PC-3 (cell line): Measurements from ENCODE around the gene EBP. TPM values are rescaled to one million over a fixed set of nuclear protein-coding genes. Genes with fewer than 3 reads are reported as not detected.
A peak's percentile ranks its signal among the peaks of the same experiment; 100 is the strongest.

ENCODE experiments used
- ATAC-seq: fragments of 200-7000 bp; cut with Tn5 transposase; 2 replicates; pipeline ENCODE4 v1.9.1; 2020; ENCODE audit warnings: mild to moderate bottlenecking, moderate library complexity
- BruUV-seq: library from RNA; stranded (reverse); fragments of 400-500 nt; replicated peaks from 2 replicates; lab custom pipeline; 2021; lab: Mats Ljungman, UMichigan
- CTCF ChIA-PET: fragments of 300-600 bp; sonication (Branson Sonifier 250); formaldehyde crosslinking; loops from one replicate; lab custom pipeline; 2022; ENCODE audit warnings: antibody characterized with exemption; lab: Charles Lee
- POLR2A ChIA-PET: fragments of 300-600 bp; sonication (Branson Sonifier 250); formaldehyde crosslinking; loops from one replicate; lab custom pipeline; 2022; ENCODE audit warnings: antibody characterized with exemption; ENCODE audit not compliant: unreplicated experiment; lab: Charles Lee
- DNase-seq: peaks from one replicate; pipeline ENCODE4 v3.0.0-alpha.2; 2015
- H2AFZ ChIP-seq: fragments of 300-600 bp; sonication (generic); 2 replicates; pipeline ENCODE4 v1.6.0; 2016; ENCODE audit warnings: antibody characterized with exemption, low read length
- H3F3A ChIP-seq: fragments of 300-600 bp; sonication (generic); one replicate; pipeline ENCODE4 v1.6.0; 2017; ENCODE audit warnings: antibody characterized with exemption, low read length, control low read depth, mild to moderate bottlenecking; ENCODE audit not compliant: unreplicated experiment
- H3K27ac ChIP-seq: fragments of 300-600 bp; sonication (generic); 2 replicates; pipeline ENCODE4 v1.5.1; 2016; ENCODE audit warnings: mild to moderate bottlenecking, low read length
- H3K27me3 ChIP-seq: fragments of 300-600 bp; sonication (generic); 2 replicates; pipeline ENCODE4 v1.6.1; 2016; ENCODE audit warnings: low read length, mixed read lengths
- H3K36me3 ChIP-seq: fragments of 300-600 bp; sonication (generic); 2 replicates; pipeline ENCODE4 v1.6.1; 2016; ENCODE audit warnings: low read depth, mixed run types, low read length, mixed read lengths
- H3K4me1 ChIP-seq: fragments of 300-600 bp; sonication (generic); 2 replicates; pipeline ENCODE4 v1.5.1; 2016; ENCODE audit warnings: low read length; ENCODE audit not compliant: insufficient read depth
- H3K4me2 ChIP-seq: fragments of 300-600 bp; sonication (generic); 2 replicates; pipeline ENCODE4 v1.6.0; 2016; ENCODE audit warnings: low read length
- H3K4me3 ChIP-seq: fragments of 300-600 bp; sonication (generic); 2 replicates; pipeline ENCODE4 v1.5.1; 2016; ENCODE audit warnings: mild to moderate bottlenecking, low read length, mixed read lengths
- H3K79me2 ChIP-seq: fragments of 300-600 bp; sonication (generic); 2 replicates; pipeline ENCODE4 v1.6.1; 2017; ENCODE audit warnings: low read length, mixed read lengths
- H3K9ac ChIP-seq: fragments of 300-600 bp; sonication (generic); 2 replicates; pipeline ENCODE4 v1.6.0; 2016; ENCODE audit warnings: mild to moderate bottlenecking, low read length
- H3K9me2 ChIP-seq: fragments of 300-600 bp; sonication (generic); replicated peaks from 2 replicates; pipeline ENCODE4 v1.6.1; 2016; ENCODE audit warnings: mixed run types, low read length, mixed read lengths
- H3K9me3 ChIP-seq: fragments of 300-600 bp; sonication (generic); 2 replicates; pipeline ENCODE4 v1.6.1; 2016; ENCODE audit warnings: low read length, mixed read lengths
- H4K20me1 ChIP-seq: fragments of 300-600 bp; sonication (generic); 2 replicates; pipeline ENCODE4 v1.6.1; 2016; ENCODE audit warnings: low read length, mixed read lengths
- EZH2 ChIP-seq: fragments of 300-600 bp; sonication (generic); IDR thresholded peaks from one replicate; pipeline ENCODE4 v1.6.1; 2017; ENCODE audit warnings: antibody characterized with exemption, mild to moderate bottlenecking, low read length; ENCODE audit not compliant: unreplicated experiment
- EZH2phosphoT487 ChIP-seq: fragments of 300-600 bp; sonication (generic); IDR thresholded peaks from 2 replicates; pipeline ENCODE4 v1.6.1; 2018; ENCODE audit warnings: mild to moderate bottlenecking, antibody characterized with exemption, low read length, borderline replicate concordance
- intact Hi-C: fragments of 100-400 bp; cut with micrococcal nuclease; formaldehyde crosslinking; loops from 2 replicates; pipeline ENCODE4 v1.9.0; 2023
- total RNA-seq: library from RNA; depleted of rRNA; stranded (reverse); fragments of >200 nt; gene quantifications from 2 replicates; pipeline ENCODE4 v1.2.3, GENCODE V29; 2014
- TF ChIP-seq, protein P1 (sequence below): fragments of 300-600 bp; sonication (generic); conservative IDR thresholded peaks from 2 replicates; pipeline ENCODE4 v1.5.1; 2017; ENCODE audit warnings: antibody characterized with exemption, low read depth, mild to moderate bottlenecking, low read length

Gene EBP
- total RNA-seq, 1 experiment from 2014 or later = 307 TPM

- ChIA-PET CTCF (interaction anchor here (0.7 kb wide), 1 partner anchor 19 kb away, joined by 7 read pairs; no protein-coding TSS in a partner anchor), POLR2A (interaction anchor here (0.6 kb wide), 1 partner anchor 10 kb away, joined by 3 read pairs; no protein-coding TSS in a partner anchor)
- Histone ChIP-seq H3K27ac (peak overlapping the region; percentile 6; the same call in 1 of the 2 replicates), H3K79me2 (peaks cover 21% of the 10 kb centered on the region), H4K20me1 (no peaks in the 10 kb centered on the region), H2AFZ (peak overlapping the region; percentile 96), H3K27me3 (no peaks in the 10 kb centered on the region), H3K36me3 (no peaks in the 10 kb centered on the region; the same call in 1 of the 2 replicates), H3K9me3 (no peaks in the 10 kb centered on the region), H3K4me2 (peak overlapping the region; percentile 77), H3K4me1 (peaks cover 9% of the 10 kb centered on the region), H3K9me2 (no peaks in the 10 kb centered on the region), H3F3A (no peaks in the 10 kb centered on the region), H3K9ac (peak overlapping the region; percentile 88), H3K4me3 (peak overlapping the region; percentile 84)
- TF ChIP-seq EZH2phosphoT487 = no peak
- TF ChIP-seq, protein P1, sequence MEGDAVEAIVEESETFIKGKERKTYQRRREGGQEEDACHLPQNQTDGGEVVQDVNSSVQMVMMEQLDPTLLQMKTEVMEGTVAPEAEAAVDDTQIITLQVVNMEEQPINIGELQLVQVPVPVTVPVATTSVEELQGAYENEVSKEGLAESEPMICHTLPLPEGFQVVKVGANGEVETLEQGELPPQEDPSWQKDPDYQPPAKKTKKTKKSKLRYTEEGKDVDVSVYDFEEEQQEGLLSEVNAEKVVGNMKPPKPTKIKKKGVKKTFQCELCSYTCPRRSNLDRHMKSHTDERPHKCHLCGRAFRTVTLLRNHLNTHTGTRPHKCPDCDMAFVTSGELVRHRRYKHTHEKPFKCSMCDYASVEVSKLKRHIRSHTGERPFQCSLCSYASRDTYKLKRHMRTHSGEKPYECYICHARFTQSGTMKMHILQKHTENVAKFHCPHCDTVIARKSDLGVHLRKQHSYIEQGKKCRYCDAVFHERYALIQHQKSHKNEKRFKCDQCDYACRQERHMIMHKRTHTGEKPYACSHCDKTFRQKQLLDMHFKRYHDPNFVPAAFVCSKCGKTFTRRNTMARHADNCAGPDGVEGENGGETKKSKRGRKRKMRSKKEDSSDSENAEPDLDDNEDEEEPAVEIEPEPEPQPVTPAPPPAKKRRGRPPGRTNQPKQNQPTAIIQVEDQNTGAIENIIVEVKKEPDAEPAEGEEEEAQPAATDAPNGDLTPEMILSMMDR = no peak
- TF ChIP-seq EZH2 = no peak
- BruUV-seq = TSS peak; percentile 49
- ATAC-seq = no peak
- intact Hi-C loops = no loop called here
- DNase-seq = no peak
Observed at GRCh38 chrX:48538641-48539344, 17.2 kb downstream of the EBP start.

GRCh38 chrX:48539345-48540027 lies 17.9 kb downstream of the EBP start, which contains the start of gene TBC1D25:
TSS of gene TBC1D25 (plus strand) at chrX:48539714. CDS start at chrX:48539798, 84 bp downstream.
- intact Hi-C loops = no loop called here
- Histone ChIP-seq H3K4me1 (peaks cover 9% of the 10 kb centered on the region), H2AFZ (peak within 1 kb of the TSS; percentile 96), H3K9me2 (no peaks in the 10 kb centered on the region), H3K9ac (peak within 1 kb of the TSS; percentile 88), H3F3A (no peaks in the 10 kb centered on the region), H4K20me1 (no peaks in the 10 kb centered on the region), H3K79me2 (peaks cover 21% of the 10 kb centered on the region), H3K27me3 (no peaks in the 10 kb centered on the region), H3K4me3 (peak within 1 kb of the TSS; percentile 84), H3K9me3 (no peaks in the 10 kb centered on the region), H3K36me3 (no peaks in the 10 kb centered on the region; the same call in 1 of the 2 replicates), H3K4me2 (peak within 1 kb of the TSS; percentile 77), H3K27ac (peak within 1 kb of the TSS; percentile 68)
- ChIA-PET CTCF (interaction anchor here (0.7 kb wide), 2 partner anchors 19 to 64 kb away, joined by 3 to 7 read pairs; partner anchors contain the start of gene FTSJ1), POLR2A (interaction anchor here (0.6 kb wide), 1 partner anchor 11 kb away, joined by 3 read pairs; no protein-coding TSS in a partner anchor)
- peak; percentile 95 for DNase-seq
- no peak for TF ChIP-seq EZH2phosphoT487
- TF ChIP-seq, protein P1 = peak; percentile 58
- peak; percentile 86 for ATAC-seq
- BruUV-seq = no TSS peak
